Left renal cortex interstitium (tissue), 4 donors: ENCODE measurements around the gene LCAT. TPM values are rescaled to one million over a fixed set of nuclear protein-coding genes. Genes with fewer than 3 reads are reported as not detected.
"Not testable (repeated sequence)": the region's sequence is repeated elsewhere in the genome, so short reads cannot be mapped to it uniquely, and the experiment has no call there.

Experiments used
- DNase-seq, 4 donors: peaks; one replicate each; pipeline ENCODE4 v3.0.0-alpha.2; 2013; ENCODE audit warnings: low read depth in 4 of 4, low spot score in 2 of 4, missing footprints in 1 of 4
- polyA plus RNA-seq, 4 donors: library from polyadenylated mRNA; unstranded; fragments of 120-200 nt; gene quantifications; one replicate each; pipeline ENCODE4 v1.2.1, GENCODE V29; 2013; ENCODE audit not compliant: insufficient read length in 4 of 4

LCAT gene
- polyA plus RNA-seq = 10 to 100 TPM; 13.7 to 32.8 (median 20.2) TPM

- no peak for DNase-seq
These were observed at the start of gene LCAT for GRCh38 chr16:67943619-67944504. TSS of gene LCAT (minus strand) at chr16:67944120. CDS start at chr16:67944101, 19 bp downstream.

- DNase-seq = peak in 3 of 4 donors; percentile 25 to 34 (median 32)
These were observed 49.5 kb upstream of the LCAT start for GRCh38 chr16:67993207-67994039.

GRCh38 chr16:67992661-67993206, 48.8 kb upstream of the LCAT start:
- no peak for DNase-seq

GRCh38 chr16:67990018-67990386, 46.1 kb upstream of the LCAT start:
- DNase-seq = no peak

- DNase-seq = no peak
These were observed 45.5 kb upstream of the LCAT start for GRCh38 chr16:67989322-67990017.

- DNase-seq = no peak
These were observed 44.8 kb upstream of the LCAT start for GRCh38 chr16:67988675-67989074.

GRCh38 chr16:67987460-67988160, 43.7 kb upstream of the LCAT start:
- DNase-seq = no peak

- DNase-seq = no peak
These were observed 43.0 kb upstream of the LCAT start for GRCh38 chr16:67986949-67987348.

GRCh38 chr16:67982011-67982696, 38.2 kb upstream of the LCAT start:
- DNase-seq = no peak

- DNase-seq = no peak
These were observed 36.2 kb upstream of the LCAT start, which contains the start of gene DPEP3 for GRCh38 chr16:67979955-67980678. TSS of gene DPEP3 (minus strand) at chr16:67980499. CDS start at chr16:67980380, 119 bp downstream.

- no peak for DNase-seq
These were observed 33.7 kb upstream of the LCAT start for GRCh38 chr16:67977469-67978227.

- no peak for DNase-seq
These were observed 33.1 kb upstream of the LCAT start for GRCh38 chr16:67977005-67977404.

- no peak for DNase-seq
These were observed 32.3 kb upstream of the LCAT start for GRCh38 chr16:67976205-67976604.

- no peak for DNase-seq
These were observed 31.6 kb upstream of the LCAT start for GRCh38 chr16:67975321-67976105.

- not testable (repeated sequence) for DNase-seq
These were observed 28.4 kb upstream of the LCAT start for GRCh38 chr16:67972285-67972684.

GRCh38 chr16:67971111-67971510, 27.2 kb upstream of the LCAT start:
- DNase-seq = no peak
